K562 (cell line): ENCODE results near the gene FOXE1. TPM values are rescaled to one million over a fixed set of nuclear protein-coding genes. Genes with fewer than 3 reads are reported as not detected.

ENCODE experiments used
- ATAC-seq: fragments of 200-7000 bp; cut with Tn5 transposase; 3 replicates; pipeline ENCODE4 v1.9.1; 2020; ENCODE audit warnings: moderate library complexity
- BruUV-seq: library from RNA; stranded (reverse); fragments of 400-500 nt; replicated peaks from 2 replicates; lab custom pipeline; 2021; lab: Mats Ljungman, UMichigan
- CTCF ChIA-PET: fragments of 300-600 bp; formaldehyde crosslinking; extraction: SDS; loops from one replicate; lab custom pipeline; 2021; ENCODE audit warnings: low intra/inter-chr PET ratio; lab: Yijun Ruan, JAX
- POLR2A ChIA-PET: fragments of 300-600, 350-650 bp; sonication (Branson Sonifier 250); formaldehyde crosslinking; extraction: SDS; loops from one replicate; lab custom pipeline; 2021; ENCODE audit warnings: antibody characterized with exemption, inconsistent platforms; lab: Yijun Ruan, JAX
- DNase-seq, 4 experiments: peaks; one replicate each; pipeline versions ENCODE4 v3.0.0 to v3.0.0-alpha.2; 2011 to 2018; ENCODE audit warnings: low spot score in 3 of 4, mixed read lengths in 3 of 4; ENCODE audit errors: extremely low read depth in 1 of 4
- FAIRE-seq: peaks from 2 replicates; lab custom pipeline; 2011; peaks lifted over from hg19 to GRCh38; lab: Jason Lieb, UNC
- H2AFZ ChIP-seq: 2 replicates; pipeline ENCODE4 v1.6.0; 2011; ENCODE audit warnings: low read depth, low read length, control low read depth, inconsistent platforms
- H3K27ac ChIP-seq: fragments of 200-600 bp; 3 replicates; pipeline ENCODE4 v1.8.0; 2011; ENCODE audit warnings: low read depth, mild to moderate bottlenecking, control low read depth, inconsistent platforms, low read length, moderate library complexity, mixed read lengths; ENCODE audit errors: extremely low read depth
- H3K27me3 ChIP-seq, 2 experiments: fragments of 300-600 bp in 1 of 2; 2 replicates in 1 of 2; 3 replicates in 1 of 2; pipeline versions ENCODE4 v1.6.0 to v1.8.0; 2011; ENCODE audit warnings: inconsistent platforms in 2 of 2, low read length in 2 of 2, mild to moderate bottlenecking in 1 of 2, mixed read lengths in 1 of 2, moderate library complexity in 1 of 2; ENCODE audit not compliant: control insufficient read depth in 2 of 2, insufficient read depth in 2 of 2
- H3K36me3 ChIP-seq: fragments of 300-600 bp; 3 replicates; pipeline ENCODE4 v1.8.0; 2011; ENCODE audit warnings: mild to moderate bottlenecking, low read length, inconsistent platforms; ENCODE audit not compliant: control insufficient read depth, insufficient read depth
- H3K4me1 ChIP-seq, 2 experiments: fragments of 200-600 bp in 1 of 2; replicated peaks in 1 of 2; 2 replicates in 1 of 2; 3 replicates in 1 of 2; pipeline versions ENCODE4 v1.5.1 to v1.8.0; 2011; ENCODE audit warnings: inconsistent platforms in 2 of 2, low read length in 2 of 2, mild to moderate bottlenecking in 1 of 2, mixed read lengths in 1 of 2, moderate library complexity in 1 of 2; ENCODE audit not compliant: control insufficient read depth in 2 of 2, insufficient read depth in 2 of 2
- H3K4me2 ChIP-seq: 2 replicates; pipeline ENCODE4 v1.6.1; 2011; ENCODE audit warnings: low read length, control low read depth, inconsistent platforms, mixed read lengths; ENCODE audit not compliant: insufficient read depth
- H3K4me3 ChIP-seq: fragments of 200-600 bp; sonication (generic), shearing (Covaris generic); 2 replicates; pipeline ENCODE4 v1.5.1; 2016; ENCODE audit warnings: control low read depth, inconsistent platforms
- H3K79me2 ChIP-seq: fragments of 200-600 bp; 3 replicates; pipeline ENCODE4 v1.8.0; 2011; ENCODE audit warnings: low read length, inconsistent platforms; ENCODE audit not compliant: control insufficient read depth, insufficient read depth
- H3K9ac ChIP-seq, 2 experiments: 2 replicates each; pipeline versions ENCODE4 v1.6.0 to v1.6.1; 2011; ENCODE audit warnings: low read depth in 2 of 2, low read length in 2 of 2, control low read depth in 1 of 2, inconsistent platforms in 1 of 2, mild to moderate bottlenecking in 1 of 2, mixed read lengths in 1 of 2; ENCODE audit not compliant: insufficient read depth in 1 of 2
- H3K9me1 ChIP-seq: one replicate; pipeline ENCODE4 v1.6.0; 2011; ENCODE audit warnings: inconsistent platforms, mild to moderate bottlenecking, low read length, moderate library complexity; ENCODE audit not compliant: control insufficient read depth, insufficient read depth
- H3K9me3 ChIP-seq: replicated peaks from 2 replicates; pipeline ENCODE4 v1.5.1; 2011; ENCODE audit warnings: low read depth, low read length, inconsistent platforms; ENCODE audit not compliant: control insufficient read depth, insufficient read depth
- H4K20me1 ChIP-seq: replicated peaks from 2 replicates; pipeline ENCODE4 v1.6.1; 2011; ENCODE audit warnings: low read length, inconsistent platforms, mixed read lengths; ENCODE audit not compliant: control insufficient read depth, insufficient read depth
- BACH1 ChIP-seq: fragments of 200-800 bp; sonication (Bioruptor generic); IDR thresholded peaks from 2 replicates; pipeline ENCODE4 v1.6.1; 2016; ENCODE audit warnings: missing genetic modification characterization, missing compliant biosample characterization
- EP300 ChIP-seq: IDR thresholded peaks from 2 replicates; pipeline ENCODE4 v1.6.1; 2012; ENCODE audit warnings: low read length, improper control_type of control experiment
- FOXJ3 ChIP-seq: sonication (generic); formaldehyde crosslinking; IDR thresholded peaks from 2 replicates; pipeline ENCODE4 v1.4.0; 2020; ENCODE audit warnings: mild to moderate bottlenecking, missing genetic modification reagents
- GATAD2B ChIP-seq: fragments of 450-650 bp; IDR thresholded peaks from 2 replicates; pipeline ENCODE4 v1.6.1; 2017; ENCODE audit warnings: mild to moderate bottlenecking, borderline replicate concordance
- IFI16 ChIP-seq: fragments of 250-450 bp; sonication (Bioruptor Pico); IDR thresholded peaks from 2 replicates; pipeline ENCODE4 v2.1.2; 2022; ENCODE audit warnings: mild to moderate bottlenecking, inconsistent platforms
- JUND ChIP-seq, 2 experiments: IDR thresholded peaks; 2 replicates in 1 of 2; 3 replicates in 1 of 2; pipeline ENCODE4 v1.6.1; 2011; ENCODE audit warnings: borderline replicate concordance in 2 of 2, low read depth in 2 of 2, low read length in 2 of 2, improper control_type of control experiment in 1 of 2, missing biosample characterization in 1 of 2, missing genetic modification characterization in 1 of 2, missing genetic modification reagents in 1 of 2
- MCM7 ChIP-seq, 2 experiments: fragments of 450-650 bp; IDR thresholded peaks; 2 replicates each; pipeline ENCODE4 v1.6.1; 2016 to 2018
- NFE2 ChIP-seq: IDR thresholded peaks from 2 replicates; pipeline ENCODE4 v1.6.1; 2014; ENCODE audit warnings: antibody characterized with exemption, low read depth
- PPARD ChIP-seq: fragments of 250-450 bp; sonication (Bioruptor Pico); IDR thresholded peaks from 2 replicates; pipeline ENCODE4 v1.8.0; 2022; ENCODE audit warnings: inconsistent platforms, mild to moderate bottlenecking, moderate library complexity
- TCF3 ChIP-seq: sonication (generic); formaldehyde crosslinking; IDR thresholded peaks from 2 replicates; pipeline ENCODE4 v1.4.0; 2020; ENCODE audit warnings: mild to moderate bottlenecking, missing genetic modification reagents
- ZC3H8 ChIP-seq: fragments of 450-650 bp; IDR thresholded peaks from 2 replicates; pipeline ENCODE4 v1.6.1; 2017
- ZNF584 ChIP-seq: fragments of 200-800 bp; sonication (Bioruptor generic); IDR thresholded peaks from 2 replicates; pipeline ENCODE4 v1.6.1; 2016; ENCODE audit warnings: low read depth, mild to moderate bottlenecking, missing genetic modification characterization, missing compliant biosample characterization
- ZNF830 ChIP-seq: fragments of 250-450 bp; sonication (Bioruptor Pico); IDR thresholded peaks from 2 replicates; pipeline ENCODE4 v1.5.0; 2021; ENCODE audit warnings: mild to moderate bottlenecking
- WGBS: fragments of 100-300 bp; shearing (Covaris generic); methylation state at CpG from one replicate; pipeline ENCODE4 v1.1.6; 2016; ENCODE audit warnings: low coverage, mixed read lengths; ENCODE audit not compliant: insufficient coverage; ENCODE audit errors: missing lambda C conversion rate; 5-methylcytosine and 5-hydroxymethylcytosine counted together
- in situ Hi-C: fragments of 300-500 bp; cut with MboI; formaldehyde crosslinking; loops from 4 replicates; pipeline ENCODE4 v1.15.0; 2018; ENCODE audit warnings: inconsistent platforms, mixed read lengths
- intact Hi-C: fragments of 100-400 bp; cut with micrococcal nuclease; formaldehyde crosslinking; loops from 2 replicates; pipeline ENCODE4 v1.14.2; 2022
- polyA plus RNA-seq, 8 experiments: library from polyadenylated mRNA; depleted of rRNA in 4 of 8; stranded (reverse) in 5 of 8; unstranded in 3 of 8; fragments of >200 nt; fragmentation: Nextera tagmentation in 2 of 8; fragmentation: Illumina TruSeq in 1 of 8; extraction: Ambion mirVana in 2 of 8; extraction: Trizol in 1 of 8; gene quantifications; 2 replicates each; pipeline versions ENCODE4 v1.2.1 to v1.2.3, GENCODE V29; 2011 to 2014; ENCODE audit warnings: inconsistent platforms in 1 of 8, missing spikeins in 1 of 8
- total RNA-seq, 7 experiments: library from RNA; depleted of rRNA in 6 of 7; stranded (reverse); fragments of >200 nt in 6 of 7; fragmentation: Illumina TruSeq in 2 of 7; extraction: Trizol in 2 of 7; gene quantifications; 2 replicates each; pipeline versions ENCODE4 v1.2.1 to v1.2.3, GENCODE V29; 2011 to 2021; ENCODE audit warnings: low replicate concordance in 1 of 7
- TF ChIP-seq, protein P1 (sequence below): fragments of 250-450 bp; sonication (Bioruptor Pico); IDR thresholded peaks from 2 replicates; pipeline ENCODE4 v1.5.0; 2021
- TF ChIP-seq, protein P2 (sequence below): fragments of 200-800 bp; sonication (Bioruptor generic); IDR thresholded peaks from 2 replicates; pipeline ENCODE4 v1.6.1; 2017; ENCODE audit warnings: missing genetic modification characterization, missing compliant biosample characterization

Gene FOXE1
- total and polyA plus RNA-seq, 9 of the 15 experiments (the other 6 are each of a cell fraction or from before 2014, with no cell fraction given), result not detected

DNA sequence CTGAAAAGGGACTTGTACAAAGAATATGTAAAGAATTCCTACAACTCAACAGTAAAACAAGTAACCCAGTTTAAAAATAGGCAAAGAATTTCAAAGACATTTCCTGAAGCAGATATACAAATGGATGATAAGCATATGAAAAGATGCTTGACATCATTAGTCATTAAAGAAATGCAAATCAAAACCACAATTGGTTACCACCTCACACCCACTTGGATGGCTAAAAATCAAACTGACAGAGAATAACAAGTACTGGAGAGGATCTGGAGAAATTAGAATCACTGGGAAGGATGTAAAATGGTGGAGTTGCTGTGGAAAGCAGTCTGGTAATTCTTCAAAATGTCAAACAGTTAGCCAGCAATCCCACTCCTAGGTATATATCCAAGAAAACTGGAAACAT is 12.5 kb upstream of the FOXE1 start:
- H3K4me2 ChIP-seq, result no peak overlapping the region
- no peak overlapping the region for H3K27ac ChIP-seq
- no peaks in the 10 kb centered on the region for H3K4me1 ChIP-seq
- H3K36me3 ChIP-seq, result no peaks in the 10 kb centered on the region
- H3K79me2 ChIP-seq, result no peaks in the 10 kb centered on the region
- FAIRE-seq (no peak), ATAC-seq (no peak), DNase-seq (no peak)
- POLR2A ChIA-PET, result no interaction called here
- TF ChIP-seq TCF3 (CRISPR knock-in tag) (no peak), BACH1 (tag) (no peak), ZNF584 (CRISPR knock-in tag) (no peak), ZC3H8 (no peak), MCM7 (IDR thresholded peaks at IDR 0.05) (no peak)
- no peaks in the 10 kb centered on the region for H3K9me1 ChIP-seq
- BruUV-seq, result no TSS peak
- H3K27me3 ChIP-seq, result peaks cover 0 to 3% of the 10 kb centered on the region in 2 experiments; a peak in 1 of 5 replicates
- H4K20me1 ChIP-seq, result no peaks in the 10 kb centered on the region
- H3K9me3 ChIP-seq, result no peaks in the 10 kb centered on the region
- CTCF ChIA-PET, result no interaction called here
- no peak overlapping the region for H3K9ac ChIP-seq
- no peak overlapping the region for H3K4me3 ChIP-seq
- in situ Hi-C loops (no loop called here), intact Hi-C loops (no loop called here)
- no peak overlapping the region for H2AFZ ChIP-seq

DNA sequence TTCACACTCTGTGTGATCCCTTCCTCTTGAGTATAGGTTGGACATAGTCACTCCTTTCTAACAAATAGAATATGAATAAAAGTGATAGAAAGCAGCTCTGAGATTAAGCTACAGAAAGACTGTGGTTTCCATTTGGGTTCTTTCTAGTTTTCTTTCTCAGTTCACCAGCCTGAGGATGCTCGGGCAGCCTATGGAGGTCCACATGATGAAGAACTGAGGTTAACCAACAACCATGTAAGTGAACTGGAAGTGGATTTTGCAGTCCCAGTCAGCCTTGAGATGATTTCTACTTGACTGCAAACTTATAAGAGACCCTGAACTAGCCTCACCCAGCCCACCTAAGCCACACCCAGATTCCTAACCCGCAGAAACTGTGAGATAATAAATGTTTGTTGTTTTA is 10.1 kb upstream of the FOXE1 start:
- no peak overlapping the region for H3K4me3 ChIP-seq
- ATAC-seq (no peak), DNase-seq (no peak), FAIRE-seq (no peak)
- peaks cover 18 to 19% of the 10 kb centered on the region in 2 experiments for H3K27me3 ChIP-seq
- no peaks in the 10 kb centered on the region for H4K20me1 ChIP-seq
- in situ Hi-C loops (no loop called here), intact Hi-C loops (no loop called here)
- ChIA-PET CTCF (no interaction called here), POLR2A (interaction anchor here (1.3 to 1.8 kb wide), 2 partner anchors 9 to 62 kb away, joined by 3 to 4 read pairs; no protein-coding TSS in a partner anchor)
- WGBS, result 0% methylated on average over 2 of the region's 2 CpGs
- BruUV-seq, result no TSS peak
- no peak overlapping the region for H3K9ac ChIP-seq
- H3K27ac ChIP-seq, result no peak overlapping the region
- no peak overlapping the region for H2AFZ ChIP-seq
- H3K4me1 ChIP-seq, result 0 out of 5 replicates have a peak, but pooled peaks cover 0 to 2% of the 10 kb centered on the region in 2 experiments
- no peaks in the 10 kb centered on the region for H3K9me1 ChIP-seq
- no peak overlapping the region for H3K4me2 ChIP-seq
- H3K79me2 ChIP-seq, result no peaks in the 10 kb centered on the region
- no peaks in the 10 kb centered on the region for H3K9me3 ChIP-seq
- no peaks in the 10 kb centered on the region for H3K36me3 ChIP-seq
- TF ChIP-seq FOXJ3 (CRISPR knock-in tag), result no peak
- TF ChIP-seq ZNF830 (CRISPR knock-in tag), result no peak
- TF ChIP-seq PPARD (CRISPR knock-in tag), result no peak
- TF ChIP-seq IFI16 (CRISPR knock-in tag), result no peak
- no peak for TF ChIP-seq GATAD2B
- TF ChIP-seq NFE2, result no peak
- TF ChIP-seq JUND (IDR thresholded peaks at IDR 0.05; ENCODE audit: borderline replicate concordance, low read depth, low read length), result no peak
- TF ChIP-seq JUND (tag; IDR thresholded peaks at IDR 0.05; ENCODE audit: borderline replicate concordance, low read depth, low read length), result no peak
- no peak for TF ChIP-seq EP300
- TF ChIP-seq, protein P1, sequence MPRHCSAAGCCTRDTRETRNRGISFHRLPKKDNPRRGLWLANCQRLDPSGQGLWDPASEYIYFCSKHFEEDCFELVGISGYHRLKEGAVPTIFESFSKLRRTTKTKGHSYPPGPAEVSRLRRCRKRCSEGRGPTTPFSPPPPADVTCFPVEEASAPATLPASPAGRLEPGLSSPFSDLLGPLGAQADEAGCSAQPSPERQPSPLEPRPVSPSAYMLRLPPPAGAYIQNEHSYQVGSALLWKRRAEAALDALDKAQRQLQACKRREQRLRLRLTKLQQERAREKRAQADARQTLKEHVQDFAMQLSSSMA (CRISPR knock-in tag), result no peak
- TF ChIP-seq, protein P2, sequence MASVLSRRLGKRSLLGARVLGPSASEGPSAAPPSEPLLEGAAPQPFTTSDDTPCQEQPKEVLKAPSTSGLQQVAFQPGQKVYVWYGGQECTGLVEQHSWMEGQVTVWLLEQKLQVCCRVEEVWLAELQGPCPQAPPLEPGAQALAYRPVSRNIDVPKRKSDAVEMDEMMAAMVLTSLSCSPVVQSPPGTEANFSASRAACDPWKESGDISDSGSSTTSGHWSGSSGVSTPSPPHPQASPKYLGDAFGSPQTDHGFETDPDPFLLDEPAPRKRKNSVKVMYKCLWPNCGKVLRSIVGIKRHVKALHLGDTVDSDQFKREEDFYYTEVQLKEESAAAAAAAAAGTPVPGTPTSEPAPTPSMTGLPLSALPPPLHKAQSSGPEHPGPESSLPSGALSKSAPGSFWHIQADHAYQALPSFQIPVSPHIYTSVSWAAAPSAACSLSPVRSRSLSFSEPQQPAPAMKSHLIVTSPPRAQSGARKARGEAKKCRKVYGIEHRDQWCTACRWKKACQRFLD (CRISPR knock-in tag), result no peak
